GM21717 (cell line): ENCODE data around the gene MOV10L1.

ENCODE experiments used
- ATAC-seq: cut with Tn5 transposase; IDR thresholded peaks from one replicate; pipeline ENCODE4 v1.9.1; 2021; ENCODE audit warnings: mild to moderate bottlenecking, moderate library complexity; ENCODE audit not compliant: unreplicated experiment

The MOV10L1 gene

GRCh38 chr22:50089682-50090411, at the start of gene MOV10L1:
Gene MOV10L1 (plus strand): TSS chr22:50090006. CDS start chr22:50090089, 83 bp downstream.
- ATAC-seq, result no peak

- no peak for ATAC-seq
Measured at GRCh38 chr22:50040717-50041116, 49.1 kb upstream of the MOV10L1 start.

GRCh38 chr22:50041361-50042065, 48.3 kb upstream of the MOV10L1 start:
- no peak for ATAC-seq

- no peak for ATAC-seq
Measured at GRCh38 chr22:50044485-50045118, 45.2 kb upstream of the MOV10L1 start.

- ATAC-seq, result no peak
Measured at GRCh38 chr22:50045211-50046018, 44.4 kb upstream of the MOV10L1 start.

GRCh38 chr22:50046019-50046415, 43.8 kb upstream of the MOV10L1 start:
- no peak for ATAC-seq

- no peak for ATAC-seq
Measured at GRCh38 chr22:50046481-50047245, 43.1 kb upstream of the MOV10L1 start.

GRCh38 chr22:50047346-50047745, 42.5 kb upstream of the MOV10L1 start:
- ATAC-seq, result no peak

GRCh38 chr22:50048061-50048765, 41.6 kb upstream of the MOV10L1 start:
- no peak for ATAC-seq

- no peak for ATAC-seq
Measured at GRCh38 chr22:50048836-50049235, 41.0 kb upstream of the MOV10L1 start.

- ATAC-seq, result no peak
Measured at GRCh38 chr22:50049299-50050195, 40.3 kb upstream of the MOV10L1 start.

- ATAC-seq, result no peak
Measured at GRCh38 chr22:50051930-50052329, 37.9 kb upstream of the MOV10L1 start.

GRCh38 chr22:50053861-50054260, 35.9 kb upstream of the MOV10L1 start:
- no peak for ATAC-seq

GRCh38 chr22:50056214-50056972, 33.4 kb upstream of the MOV10L1 start:
- ATAC-seq, result no peak

- ATAC-seq, result no peak
Measured at GRCh38 chr22:50057278-50058060, 32.3 kb upstream of the MOV10L1 start.

- ATAC-seq, result no peak
Measured at GRCh38 chr22:50058061-50058905, 31.5 kb upstream of the MOV10L1 start, which contains the start of gene TTLL8. Gene TTLL8 (minus strand): TSS chr22:50058298.
